Thyroid gland (tissue), 4 donors: Measurements from ENCODE around the gene RENBP.

Source experiments
- CTCF ChIP-seq, 6 experiments: fragments of 200-600 bp in 3 of 6; fragments of 450-650 bp in 3 of 6; sonication (generic) in 3 of 6; IDR thresholded peaks; one replicate each; pipeline ENCODE4 v1.5.1; 2016 to 2019; ENCODE audit warnings: antibody characterized with exemption in 6 of 6, mild to moderate bottlenecking in 2 of 6, inconsistent platforms in 1 of 6, moderate library complexity in 1 of 6
- POLR2A ChIP-seq, 2 donors: fragments of 450-650 bp; IDR thresholded peaks; one replicate each; pipeline ENCODE4 v1.6.1; 2017; ENCODE audit warnings: antibody characterized with exemption in 2 of 2, mild to moderate bottlenecking in 2 of 2, moderate library complexity in 1 of 2

GRCh38 chrX:153911798-153912197, 32.6 kb downstream of the RENBP start:
- TF ChIP-seq POLR2A (IDR thresholded peaks at IDR 0.05) = no peak
- TF ChIP-seq CTCF (IDR thresholded peaks at IDR 0.05) = no peak
